Fibroblast of villous mesenchyme (primary cell): ENCODE measurements around the gene TBX6. TPM values are rescaled to one million over a fixed set of nuclear protein-coding genes. Genes with fewer than 3 reads are reported as not detected.
"Not testable (repeated sequence)": the region's sequence is repeated elsewhere in the genome, so short reads cannot be mapped to it uniquely, and the experiment has no call there.

ENCODE experiments used
- DNase-seq: peaks from one replicate; pipeline ENCODE4 v3.0.0-alpha.2; 2010; ENCODE audit warnings: low read depth
- H3K4me3 ChIP-seq: 2 replicates; pipeline ENCODE4 v1.5.1; 2011; ENCODE audit warnings: low read depth, mild to moderate bottlenecking, low read length
- CTCF ChIP-seq: IDR thresholded peaks from 2 replicates; pipeline ENCODE4 v1.5.1; 2012; ENCODE audit warnings: low read depth, mild to moderate bottlenecking, low read length; ENCODE audit not compliant: insufficient read depth
- total RNA-seq: library from RNA; depleted of rRNA; stranded (reverse); fragments of >200 nt; gene quantifications from 2 replicates; pipeline ENCODE4 v1.2.3, GENCODE V29; 2012

TBX6 gene
- total RNA-seq, 1 donor, result 0.43 TPM

GRCh38 chr16:30127993-30128392 lies 36.3 kb upstream of the TBX6 start:
- no peak overlapping the region for H3K4me3 ChIP-seq
- DNase-seq, result no peak
- TF ChIP-seq CTCF, result no peak

GRCh38 chr16:30125690-30126089 lies 34.0 kb upstream of the TBX6 start:
- not testable (repeated sequence) for DNase-seq, H3K4me3 ChIP-seq

DNA sequence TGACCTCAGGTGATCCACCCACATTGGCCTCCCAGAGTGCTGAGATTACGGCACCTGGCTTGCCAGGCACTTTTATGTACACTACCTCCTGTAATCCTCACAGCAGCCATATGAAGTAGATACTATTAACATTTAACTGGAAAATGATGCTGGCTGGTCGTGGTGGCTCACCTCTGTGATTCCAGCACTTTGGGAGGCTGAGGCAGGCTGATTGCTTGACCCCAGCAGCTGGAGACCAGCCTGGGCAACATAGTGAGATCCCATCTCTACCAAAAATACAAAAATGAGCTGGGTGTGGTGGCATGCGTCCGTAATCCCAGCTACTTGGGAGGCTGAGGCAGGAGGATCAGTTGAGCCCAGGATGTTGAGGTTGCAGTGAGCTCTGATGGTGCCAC lies 33.3 kb upstream of the TBX6 start:
- TF ChIP-seq CTCF, result no peak
- H3K4me3 ChIP-seq, result no peak overlapping the region
- DNase-seq, result no peak

- DNase-seq, result peak; percentile 10
- peak overlapping the region; percentile 79 for H3K4me3 ChIP-seq
- TF ChIP-seq CTCF, result no peak
These were observed 31.0 kb upstream of the TBX6 start for GRCh38 chr16:30122604-30123160.

GRCh38 chr16:30121741-30122571 lies 30.2 kb upstream of the TBX6 start:
- TF ChIP-seq CTCF, result no peak
- peak overlapping the region; percentile 79 for H3K4me3 ChIP-seq
- DNase-seq, result peak; percentile 34

DNA sequence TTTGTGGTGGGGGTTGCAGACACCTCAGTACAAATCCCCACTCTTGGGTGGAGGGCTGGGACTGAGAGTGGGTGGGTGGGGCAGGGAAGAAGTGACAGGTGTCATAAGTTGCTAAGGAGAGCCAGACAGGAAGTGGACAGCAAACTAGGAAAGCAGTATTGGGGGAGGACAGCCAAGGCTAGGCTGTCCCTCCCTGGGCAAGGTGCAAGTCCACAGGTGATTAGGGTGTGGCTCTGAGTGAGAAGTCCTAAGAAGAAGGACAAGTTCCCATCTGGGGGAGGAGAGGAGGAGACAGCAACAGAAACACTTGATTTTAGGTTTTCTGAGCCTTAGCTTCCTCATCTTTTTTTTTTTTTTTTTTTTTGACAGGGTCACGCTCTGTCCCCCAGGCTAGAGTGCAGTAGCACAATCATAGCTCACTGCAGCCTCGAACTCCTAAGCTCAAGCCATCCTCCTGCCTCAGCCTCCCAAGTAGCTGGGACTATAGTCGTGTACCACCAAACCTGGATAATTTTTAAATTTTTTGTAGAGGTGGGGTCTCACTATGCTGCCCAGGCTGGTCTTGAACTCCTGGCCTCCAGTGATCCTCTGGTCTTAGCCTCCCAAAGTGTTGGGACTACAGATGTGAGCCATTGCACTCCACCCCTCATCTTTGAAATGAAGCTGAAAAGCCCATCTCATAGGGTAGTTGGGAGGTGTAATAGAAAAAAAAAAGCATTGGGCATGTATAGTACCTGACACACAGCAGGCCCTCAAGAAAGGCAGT lies 28.8 kb upstream of the TBX6 start:
- no peak for TF ChIP-seq CTCF
- DNase-seq, result no peak
- H3K4me3 ChIP-seq, result no peak overlapping the region

- peak; percentile 31 for DNase-seq
These were observed 27.7 kb upstream of the TBX6 start for GRCh38 chr16:30119428-30119827.

More at GRCh38 chr16:30119428-30119827, 27.7 kb upstream of the TBX6 start:
- H3K4me3 ChIP-seq, result no peak overlapping the region
- no peak for TF ChIP-seq CTCF
